Liver (tissue), 3 donors: ENCODE data around the gene PARD6G.

Experiments
- CTCF ChIP-seq: fragments of 150-350 bp; IDR thresholded peaks from 2 replicates; pipeline ENCODE4 v1.5.1; 2017; ENCODE audit warnings: improper control_type of control experiment, low read depth, low read length; ENCODE audit not compliant: missing input control
- EGR1 ChIP-seq, 2 donors: IDR thresholded peaks; 2 replicates each; pipeline ENCODE4 v1.6.1; 2016 to 2018; ENCODE audit warnings: antibody characterized with exemption in 2 of 2, low read depth in 2 of 2
- JUND ChIP-seq, 2 donors: IDR thresholded peaks; 2 replicates each; pipeline ENCODE4 v1.6.1; 2016; ENCODE audit warnings: antibody characterized with exemption in 2 of 2
- REST ChIP-seq: IDR thresholded peaks from 2 replicates; pipeline ENCODE4 v1.6.1; 2016; ENCODE audit warnings: antibody characterized with exemption, mild to moderate bottlenecking
- TAF1 ChIP-seq: conservative IDR thresholded peaks from 2 replicates; pipeline ENCODE4 v1.6.1; 2016; ENCODE audit warnings: antibody characterized with exemption, mild to moderate bottlenecking
- YY1 ChIP-seq: IDR thresholded peaks from 2 replicates; pipeline ENCODE4 v1.6.1; 2016; ENCODE audit warnings: antibody characterized with exemption, mild to moderate bottlenecking
- donor health status: healthy.
- donor health status: healthy.

GRCh38 chr18:80210312-80211083, 36.8 kb downstream of the PARD6G start:
- TF ChIP-seq CTCF: no peak
- no peak for TF ChIP-seq EGR1 (IDR thresholded peaks at IDR 0.05; ENCODE audit: low read depth in 2 of 2)
- TF ChIP-seq TAF1: no peak
- no peak for TF ChIP-seq REST
- TF ChIP-seq YY1: no peak
- TF ChIP-seq JUND (IDR thresholded peaks at IDR 0.05): no peak
